ENCODE measurements around the gene MYOZ2. TPM values are rescaled to one million over a fixed set of nuclear protein-coding genes. Genes with fewer than 3 reads are reported as not detected.
"Not testable (repeated sequence)": the region's sequence is repeated elsewhere in the genome, so short reads cannot be mapped to it uniquely, and the experiment has no call there.

Gene MYOZ2
- total RNA-seq, 1 donor: 0.43 TPM

DNA sequence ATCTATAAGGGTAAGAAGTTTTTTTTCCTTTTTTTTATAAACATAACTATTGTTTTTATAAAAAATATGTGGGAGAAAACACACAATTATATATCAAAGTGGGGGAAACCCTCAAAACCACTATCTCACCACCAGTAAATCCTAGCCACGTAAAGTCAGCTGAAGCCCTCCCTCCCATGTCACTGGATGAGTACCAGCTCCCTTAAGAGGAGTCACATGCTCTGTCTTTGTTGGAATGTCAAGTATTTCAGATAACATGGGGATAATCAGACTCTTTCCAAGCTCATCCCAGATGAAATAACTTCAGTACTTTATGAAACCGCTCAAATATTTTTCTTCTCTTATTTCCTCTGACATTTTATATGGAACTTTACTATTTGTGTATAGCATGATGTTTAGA, 2.4 kb downstream of the MYOZ2 start:
- DNase-seq (ENCODE audit: low read depth): peak; percentile 85
- TF ChIP-seq, protein P1, sequence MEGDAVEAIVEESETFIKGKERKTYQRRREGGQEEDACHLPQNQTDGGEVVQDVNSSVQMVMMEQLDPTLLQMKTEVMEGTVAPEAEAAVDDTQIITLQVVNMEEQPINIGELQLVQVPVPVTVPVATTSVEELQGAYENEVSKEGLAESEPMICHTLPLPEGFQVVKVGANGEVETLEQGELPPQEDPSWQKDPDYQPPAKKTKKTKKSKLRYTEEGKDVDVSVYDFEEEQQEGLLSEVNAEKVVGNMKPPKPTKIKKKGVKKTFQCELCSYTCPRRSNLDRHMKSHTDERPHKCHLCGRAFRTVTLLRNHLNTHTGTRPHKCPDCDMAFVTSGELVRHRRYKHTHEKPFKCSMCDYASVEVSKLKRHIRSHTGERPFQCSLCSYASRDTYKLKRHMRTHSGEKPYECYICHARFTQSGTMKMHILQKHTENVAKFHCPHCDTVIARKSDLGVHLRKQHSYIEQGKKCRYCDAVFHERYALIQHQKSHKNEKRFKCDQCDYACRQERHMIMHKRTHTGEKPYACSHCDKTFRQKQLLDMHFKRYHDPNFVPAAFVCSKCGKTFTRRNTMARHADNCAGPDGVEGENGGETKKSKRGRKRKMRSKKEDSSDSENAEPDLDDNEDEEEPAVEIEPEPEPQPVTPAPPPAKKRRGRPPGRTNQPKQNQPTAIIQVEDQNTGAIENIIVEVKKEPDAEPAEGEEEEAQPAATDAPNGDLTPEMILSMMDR (IDR thresholded peaks at IDR 0.05; ENCODE audit: insufficient read depth, low read depth, low read length): no peak
- H3K4me3 ChIP-seq (ENCODE audit: low read depth, low read length): no peak overlapping the region

DNA sequence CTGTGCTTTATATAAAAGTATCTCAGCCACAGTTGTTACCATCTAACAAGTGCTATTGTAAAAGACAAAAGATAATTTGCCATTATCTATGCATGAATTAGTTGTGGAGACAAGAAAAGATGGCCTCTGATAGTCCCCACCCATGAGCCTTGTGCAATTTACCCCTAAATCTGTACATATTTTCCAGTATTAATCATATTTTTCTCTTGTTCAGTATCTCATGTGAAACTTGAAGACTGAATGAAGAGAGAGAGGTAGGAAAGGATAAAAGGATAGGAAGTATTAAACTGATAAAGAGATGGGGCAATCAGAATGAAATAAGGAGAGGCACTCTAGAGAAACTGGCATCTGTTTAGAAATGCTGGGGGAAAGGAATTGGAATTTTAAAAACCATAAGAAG, 3.7 kb downstream of the MYOZ2 start:
- TF ChIP-seq, protein P1 (IDR thresholded peaks at IDR 0.05; ENCODE audit: insufficient read depth, low read depth, low read length): no peak
- DNase-seq (ENCODE audit: low read depth): peak; percentile 44
- H3K4me3 ChIP-seq (ENCODE audit: low read depth, low read length): no peak overlapping the region

DNA sequence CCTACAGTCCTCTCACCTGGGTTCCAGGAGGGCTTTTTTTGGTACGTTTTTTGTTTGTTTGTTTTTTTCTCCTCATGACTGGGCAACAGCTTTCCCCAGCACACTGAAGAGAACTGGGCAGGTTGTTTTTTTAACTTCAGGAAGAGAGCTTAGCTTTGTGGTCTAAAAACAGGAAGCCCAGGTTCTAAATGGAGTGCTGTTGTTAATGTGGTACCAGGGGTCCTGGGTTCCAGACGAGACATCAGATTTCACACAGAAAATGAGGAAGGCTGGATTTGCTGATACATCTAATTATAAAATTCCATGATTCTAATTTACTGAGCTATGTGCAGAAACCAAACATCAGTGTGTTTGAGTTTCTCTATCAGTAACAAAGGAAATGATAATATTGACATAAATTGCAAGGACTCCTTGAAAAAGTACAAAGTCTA, 4.2 kb downstream of the MYOZ2 start:
- DNase-seq (ENCODE audit: low read depth): no peak
- TF ChIP-seq, protein P1 (IDR thresholded peaks at IDR 0.05; ENCODE audit: insufficient read depth, low read depth, low read length): no peak
- no peak overlapping the region for H3K4me3 ChIP-seq (ENCODE audit: low read depth, low read length)

DNA sequence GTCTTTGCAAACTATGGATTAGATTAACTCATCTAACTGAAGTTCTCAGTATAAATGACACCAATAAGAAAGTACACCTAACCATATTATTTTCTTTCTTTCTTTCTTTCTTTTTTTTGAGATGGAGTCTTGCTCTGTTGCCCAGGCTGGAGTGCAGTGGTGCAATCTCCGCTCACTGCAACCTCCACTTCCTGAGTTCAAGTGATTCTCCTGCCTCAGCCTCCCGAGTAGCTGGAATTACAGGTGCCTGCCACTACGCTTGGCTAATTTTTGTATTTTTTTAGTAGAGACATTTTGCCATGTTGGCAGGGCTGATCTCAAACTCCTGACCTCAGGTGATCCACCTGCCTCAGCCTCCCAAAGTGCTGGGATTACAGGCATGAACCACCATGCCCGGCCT, 5.7 kb downstream of the MYOZ2 start:
- not testable (repeated sequence) for H3K4me3 ChIP-seq (ENCODE audit: low read depth, low read length); DNase-seq (ENCODE audit: low read depth)

DNA sequence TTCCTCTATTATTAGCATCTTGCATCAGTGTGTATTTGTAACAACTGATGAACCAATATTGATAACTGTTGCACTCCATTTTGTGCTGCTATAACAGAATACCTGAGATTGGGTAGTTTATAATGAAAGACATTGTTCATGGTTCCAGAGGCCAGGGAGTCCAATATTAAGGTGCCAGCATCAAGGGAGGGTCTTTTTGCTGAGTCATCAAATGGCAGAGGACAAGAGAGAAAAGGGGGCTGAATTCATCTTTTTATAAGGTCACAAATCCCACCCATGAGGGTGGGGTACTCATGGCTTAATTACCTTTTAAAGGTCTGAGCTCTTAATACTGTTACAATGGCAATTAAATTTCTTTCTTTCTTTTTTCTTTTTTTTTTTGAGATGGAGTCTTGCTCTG, 7.2 kb downstream of the MYOZ2 start:
- TF ChIP-seq, protein P1 (IDR thresholded peaks at IDR 0.05; ENCODE audit: insufficient read depth, low read depth, low read length): no peak
- H3K4me3 ChIP-seq (ENCODE audit: low read depth, low read length): no peak overlapping the region
- DNase-seq (ENCODE audit: low read depth): no peak

DNA sequence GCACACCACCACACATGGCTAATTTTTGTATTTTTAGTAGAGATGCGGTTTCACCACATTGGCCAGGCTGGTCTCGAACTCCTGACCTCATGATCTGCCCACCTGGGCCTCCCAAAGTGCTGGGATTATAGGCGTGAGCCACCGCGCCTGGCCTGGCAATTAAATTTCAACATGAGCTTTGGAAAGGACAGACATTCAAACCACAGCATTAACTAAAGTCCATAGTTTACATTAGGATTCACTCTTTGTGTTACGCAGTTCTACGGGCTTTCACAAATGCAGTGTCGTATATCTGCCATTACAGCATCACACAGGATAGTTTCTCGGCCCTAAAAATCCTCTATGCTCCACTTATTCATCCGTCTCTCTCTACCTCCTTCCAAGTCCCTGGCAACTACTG, 7.7 kb downstream of the MYOZ2 start:
- DNase-seq (ENCODE audit: low read depth): peak; percentile 92
- not testable (repeated sequence) for H3K4me3 ChIP-seq (ENCODE audit: low read depth, low read length)

DNA sequence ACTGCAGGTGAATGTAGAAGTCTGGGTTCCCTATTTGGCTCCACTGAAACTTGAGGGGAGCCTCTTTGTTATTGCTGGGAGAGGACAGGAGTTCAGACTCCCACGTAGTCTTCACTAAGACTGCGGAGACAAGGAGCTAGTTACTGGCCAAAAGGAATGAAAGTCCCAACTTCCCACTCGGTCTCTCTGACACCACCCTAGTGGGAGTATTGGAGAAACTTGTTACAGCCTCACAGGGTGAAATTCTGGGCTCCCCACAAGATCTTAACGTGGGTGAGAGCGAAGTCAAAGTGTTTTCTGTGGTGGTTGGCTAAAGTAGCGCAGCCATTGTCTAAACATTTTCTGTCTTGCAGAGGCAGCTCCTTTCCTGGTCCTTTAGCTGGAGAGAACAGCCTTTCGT, 13.5 kb downstream of the MYOZ2 start:
- H3K4me3 ChIP-seq (ENCODE audit: low read depth, low read length): no peak overlapping the region
- TF ChIP-seq, protein P1 (IDR thresholded peaks at IDR 0.05; ENCODE audit: insufficient read depth, low read depth, low read length): no peak
- peak; percentile 13 for DNase-seq (ENCODE audit: low read depth)

DNA sequence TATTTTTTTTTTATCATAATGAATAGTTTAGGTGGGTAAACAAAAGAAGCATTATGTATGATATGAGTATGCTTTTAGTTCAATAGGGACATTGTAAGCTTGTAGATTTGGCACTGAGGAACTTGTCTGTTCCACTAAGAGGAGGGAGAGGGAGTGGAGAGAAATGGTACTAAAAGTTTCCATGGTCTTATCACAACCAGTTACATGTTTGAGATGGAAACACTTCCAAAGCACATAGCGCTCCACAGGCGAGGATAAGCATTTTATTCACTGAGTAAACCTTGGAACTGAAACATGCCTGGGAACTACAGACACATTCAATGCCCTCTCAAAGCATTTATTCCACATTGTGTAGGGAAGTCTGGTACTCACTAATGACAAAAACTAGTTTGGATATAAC, 15.5 kb downstream of the MYOZ2 start:
- no peak for DNase-seq (ENCODE audit: low read depth)
- TF ChIP-seq, protein P1 (IDR thresholded peaks at IDR 0.05; ENCODE audit: insufficient read depth, low read depth, low read length): no peak
- no peak overlapping the region for H3K4me3 ChIP-seq (ENCODE audit: low read depth, low read length)

Measured in fibroblast of villous mesenchyme (primary cell).